Measurements from ENCODE around the gene CPT1A.

GRCh38 chr11:68727783-68728182, 113.9 kb downstream of the CPT1A start:
- no peak for TF ChIP-seq CTCF (IDR thresholded peaks at IDR 0.05)
- TF ChIP-seq POLR2A (IDR thresholded peaks at IDR 0.05) = no peak
- no peak for TF ChIP-seq POLR2AphosphoS5 (IDR thresholded peaks at IDR 0.05)

Measured in prostate gland (tissue), 2 donors.